IMR-90 (cell line): ENCODE data around the gene RALGPS1.

Source experiments
- BHLHE40 ChIP-seq: fragments of 150-350 bp; IDR thresholded peaks from 2 replicates; pipeline ENCODE4 v1.6.1; 2016; ENCODE audit warnings: mild to moderate bottlenecking, low read depth, low read length
- CHD1 ChIP-seq: IDR thresholded peaks from 2 replicates; pipeline ENCODE4 v1.6.1; 2012; ENCODE audit warnings: low read depth, low read length, improper control_type of control experiment
- FOS ChIP-seq: fragments of 150-350 bp; IDR thresholded peaks from 2 replicates; pipeline ENCODE4 v1.6.1; 2016; ENCODE audit warnings: low read depth, low read length
- MAFK ChIP-seq: IDR thresholded peaks from 2 replicates; pipeline ENCODE4 v1.6.1; 2012; ENCODE audit warnings: low read depth, low read length, improper control_type of control experiment
- MAZ ChIP-seq: IDR thresholded peaks from 2 replicates; pipeline ENCODE4 v1.6.1; 2012; ENCODE audit warnings: low read depth, mild to moderate bottlenecking, low read length, improper control_type of control experiment, moderate library complexity, borderline replicate concordance
- MXI1 ChIP-seq: IDR thresholded peaks from 2 replicates; pipeline ENCODE4 v1.6.1; 2012; ENCODE audit warnings: low read depth, mild to moderate bottlenecking, low read length, moderate library complexity, borderline replicate concordance
- NFE2L2 ChIP-seq: fragments of 150-350 bp; IDR thresholded peaks from 2 replicates; pipeline ENCODE4 v1.6.1; 2016; ENCODE audit warnings: low read depth, mild to moderate bottlenecking, low read length
- POLR2A ChIP-seq: IDR thresholded peaks from 2 replicates; pipeline ENCODE4 v1.6.1; 2012; ENCODE audit warnings: mild to moderate bottlenecking, low read depth, low read length
- RAD21 ChIP-seq: IDR thresholded peaks from 2 replicates; pipeline ENCODE4 v1.6.1; 2012; ENCODE audit warnings: low read length, improper control_type of control experiment
- SMC3 ChIP-seq: fragments of 150-350 bp; IDR thresholded peaks from 2 replicates; pipeline ENCODE4 v1.6.1; 2016; ENCODE audit warnings: low read depth, mild to moderate bottlenecking, antibody characterized with exemption, low read length, moderate library complexity
- TF ChIP-seq, protein P1 (sequence below): conservative IDR thresholded peaks from 2 replicates; pipeline ENCODE4 v1.5.1; 2012; ENCODE audit warnings: mild to moderate bottlenecking, low read depth, low read length, improper control_type of control experiment
- TF ChIP-seq, protein P2 (sequence below): fragments of 150-350 bp; IDR thresholded peaks from 2 replicates; pipeline ENCODE4 v1.6.1; 2017; ENCODE audit warnings: mild to moderate bottlenecking, antibody characterized with exemption, low read length, low read depth

DNA sequence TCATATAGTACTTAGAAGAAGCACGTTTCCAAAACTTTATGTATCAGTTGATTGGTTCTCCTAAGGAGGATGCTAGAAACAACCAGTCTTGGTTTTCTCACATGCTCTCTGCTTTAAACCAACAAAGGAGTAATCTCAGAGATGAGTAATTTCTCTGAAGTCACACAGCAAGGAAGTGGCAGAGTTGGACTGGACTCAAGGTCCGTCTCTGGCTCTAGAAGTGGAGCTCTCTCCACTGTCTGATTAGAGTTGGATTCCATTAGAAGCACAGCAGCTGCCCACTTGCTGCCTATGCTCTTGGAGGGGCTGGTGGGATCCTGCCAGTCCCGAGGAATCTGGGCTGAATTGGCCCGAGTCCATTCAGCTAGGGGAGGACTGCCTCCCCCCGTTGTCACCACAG lies 21.0 kb downstream of the RALGPS1 start:
- TF ChIP-seq, protein P1, sequence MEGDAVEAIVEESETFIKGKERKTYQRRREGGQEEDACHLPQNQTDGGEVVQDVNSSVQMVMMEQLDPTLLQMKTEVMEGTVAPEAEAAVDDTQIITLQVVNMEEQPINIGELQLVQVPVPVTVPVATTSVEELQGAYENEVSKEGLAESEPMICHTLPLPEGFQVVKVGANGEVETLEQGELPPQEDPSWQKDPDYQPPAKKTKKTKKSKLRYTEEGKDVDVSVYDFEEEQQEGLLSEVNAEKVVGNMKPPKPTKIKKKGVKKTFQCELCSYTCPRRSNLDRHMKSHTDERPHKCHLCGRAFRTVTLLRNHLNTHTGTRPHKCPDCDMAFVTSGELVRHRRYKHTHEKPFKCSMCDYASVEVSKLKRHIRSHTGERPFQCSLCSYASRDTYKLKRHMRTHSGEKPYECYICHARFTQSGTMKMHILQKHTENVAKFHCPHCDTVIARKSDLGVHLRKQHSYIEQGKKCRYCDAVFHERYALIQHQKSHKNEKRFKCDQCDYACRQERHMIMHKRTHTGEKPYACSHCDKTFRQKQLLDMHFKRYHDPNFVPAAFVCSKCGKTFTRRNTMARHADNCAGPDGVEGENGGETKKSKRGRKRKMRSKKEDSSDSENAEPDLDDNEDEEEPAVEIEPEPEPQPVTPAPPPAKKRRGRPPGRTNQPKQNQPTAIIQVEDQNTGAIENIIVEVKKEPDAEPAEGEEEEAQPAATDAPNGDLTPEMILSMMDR = no peak
- TF ChIP-seq RAD21 (no peak), POLR2A (no peak), SMC3 (no peak), MAFK (no peak), CHD1 (no peak), MXI1 (no peak), MAZ (no peak), BHLHE40 (no peak), NFE2L2 (no peak), FOS (no peak)
- TF ChIP-seq, protein P2, sequence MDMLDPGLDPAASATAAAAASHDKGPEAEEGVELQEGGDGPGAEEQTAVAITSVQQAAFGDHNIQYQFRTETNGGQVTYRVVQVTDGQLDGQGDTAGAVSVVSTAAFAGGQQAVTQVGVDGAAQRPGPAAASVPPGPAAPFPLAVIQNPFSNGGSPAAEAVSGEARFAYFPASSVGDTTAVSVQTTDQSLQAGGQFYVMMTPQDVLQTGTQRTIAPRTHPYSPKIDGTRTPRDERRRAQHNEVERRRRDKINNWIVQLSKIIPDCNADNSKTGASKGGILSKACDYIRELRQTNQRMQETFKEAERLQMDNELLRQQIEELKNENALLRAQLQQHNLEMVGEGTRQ = no peak
